ENCODE measurements around the gene C8A.

- TF ChIP-seq CTCF (conservative IDR thresholded peaks at IDR 0.05) (no peak), EZH2 (IDR thresholded peaks at IDR 0.05; ENCODE audit: low read depth) (no peak)
Observed at GRCh38 chr1:56904663-56905397, 50.2 kb downstream of the C8A start.
